WTC11 (cell line): ENCODE measurements around the gene COL1A1. TPM values are rescaled to one million over a fixed set of nuclear protein-coding genes. Genes with fewer than 3 reads are reported as not detected.

ENCODE experiments used
- ATAC-seq: fragments of 200-7000 bp; cut with Tn5 transposase; 2 replicates; pipeline ENCODE4 v1.10.0; 2021; ENCODE audit warnings: mild to moderate bottlenecking, moderate library complexity
- CTCF ChIA-PET: fragments of 300-600 bp; sonication (Branson Sonifier 250); formaldehyde crosslinking; loops from one replicate; lab custom pipeline; 2021; ENCODE audit warnings: antibody characterized with exemption; lab: Charles Lee
- POLR2A ChIA-PET: fragments of 350-600 bp; sonication (Branson Sonifier 250); formaldehyde crosslinking; loops from one replicate; lab custom pipeline; 2021; ENCODE audit warnings: antibody characterized with exemption; lab: Charles Lee
- DNase-seq: peaks from one replicate; pipeline ENCODE4 v3.0.0; 2021; ENCODE audit warnings: low spot score
- H3K27ac Mint-ChIP-seq: 2 replicates; pipeline ENCODE4 v1.8.0; 2021; ENCODE audit warnings: mixed read lengths
- H3K27me3 Mint-ChIP-seq: 2 replicates; pipeline ENCODE4 v1.8.0; 2021; ENCODE audit warnings: low read depth, mild to moderate bottlenecking, moderate library complexity, mixed read lengths
- H3K36me3 Mint-ChIP-seq: 2 replicates; pipeline ENCODE4 v1.8.0; 2021; ENCODE audit warnings: mixed read lengths
- H3K4me1 Mint-ChIP-seq: 2 replicates; pipeline ENCODE4 v1.8.0; 2022; ENCODE audit warnings: mixed read lengths
- H3K4me3 Mint-ChIP-seq: 2 replicates; pipeline ENCODE4 v1.8.0; 2021; ENCODE audit warnings: mild to moderate bottlenecking, moderate library complexity, mixed read lengths
- H3K9me3 Mint-ChIP-seq: 2 replicates; pipeline ENCODE4 v1.8.0; 2021; ENCODE audit warnings: mixed read lengths
- ATF1 ChIP-seq: sonication (generic); formaldehyde crosslinking; IDR thresholded peaks from 2 replicates; pipeline ENCODE4 v1.8.1; 2023; ENCODE audit warnings: mild to moderate bottlenecking, moderate library complexity, missing genetic modification reagents
- CREM ChIP-seq: sonication (generic); formaldehyde crosslinking; IDR thresholded peaks from 2 replicates; pipeline ENCODE4 v1.8.1; 2022; ENCODE audit warnings: mild to moderate bottlenecking, missing genetic modification reagents, moderate library complexity
- CTCF ChIP-seq: fragments of 200-600 bp; IDR thresholded peaks from 2 replicates; pipeline ENCODE4 v1.8.0; 2022; ENCODE audit warnings: antibody characterized with exemption
- EMX1 ChIP-seq: fragments of 250-450 bp; sonication (Bioruptor Pico); IDR thresholded peaks from 2 replicates; pipeline ENCODE4 v1.8.0; 2021; ENCODE audit warnings: mild to moderate bottlenecking
- HMGA2 ChIP-seq: fragments of 250-450 bp; sonication (Bioruptor Pico); IDR thresholded peaks from 2 replicates; pipeline ENCODE4 v1.4.0; 2021; ENCODE audit warnings: mild to moderate bottlenecking, moderate library complexity
- IRF2 ChIP-seq: sonication (generic); formaldehyde crosslinking; IDR thresholded peaks from 2 replicates; pipeline ENCODE4 v1.8.0; 2022; ENCODE audit warnings: low read depth, missing genetic modification reagents, borderline replicate concordance
- MXD4 ChIP-seq: fragments of 250-450 bp; sonication (Bioruptor Pico); IDR thresholded peaks from 2 replicates; pipeline ENCODE4 v1.8.0; 2021; ENCODE audit warnings: mild to moderate bottlenecking, moderate library complexity, borderline replicate concordance
- OVOL2 ChIP-seq: fragments of 250-450 bp; sonication (Bioruptor Pico); IDR thresholded peaks from 2 replicates; pipeline ENCODE4 v1.9.0; 2021; ENCODE audit warnings: mild to moderate bottlenecking, borderline replicate concordance
- RORB ChIP-seq: fragments of 250-450 bp; sonication (Bioruptor Pico); IDR thresholded peaks from 2 replicates; pipeline ENCODE4 v1.9.0; 2021; ENCODE audit warnings: mild to moderate bottlenecking
- SP1 ChIP-seq: sonication (generic); formaldehyde crosslinking; conservative IDR thresholded peaks from 2 replicates; pipeline ENCODE4 v1.8.1; 2022; ENCODE audit warnings: missing genetic modification reagents
- TCF7 ChIP-seq: sonication (generic); formaldehyde crosslinking; IDR thresholded peaks from 2 replicates; pipeline ENCODE4 v1.8.0; 2022; ENCODE audit warnings: mild to moderate bottlenecking, low read depth, missing genetic modification reagents, moderate library complexity
- TP53 ChIP-seq: sonication (generic); formaldehyde crosslinking; IDR thresholded peaks from 2 replicates; pipeline ENCODE4 v1.8.1; 2023; ENCODE audit warnings: mild to moderate bottlenecking, missing genetic modification reagents
- ZBTB21 ChIP-seq: sonication (generic); formaldehyde crosslinking; IDR thresholded peaks from 2 replicates; pipeline ENCODE4 v1.8.1; 2023; ENCODE audit warnings: mild to moderate bottlenecking, missing genetic modification reagents, borderline replicate concordance
- ZNF232 ChIP-seq: sonication (generic); formaldehyde crosslinking; IDR thresholded peaks from 2 replicates; pipeline ENCODE4 v1.8.0; 2022; ENCODE audit warnings: mild to moderate bottlenecking, missing genetic modification reagents
- ZNF317 ChIP-seq: sonication (generic); formaldehyde crosslinking; IDR thresholded peaks from 2 replicates; pipeline ENCODE4 v1.8.1; 2023; ENCODE audit warnings: low read depth, mild to moderate bottlenecking, moderate library complexity, missing genetic modification reagents, borderline replicate concordance
- ZNF512 ChIP-seq: sonication (generic); formaldehyde crosslinking; IDR thresholded peaks from 2 replicates; pipeline ENCODE4 v1.8.1; 2022; ENCODE audit warnings: missing genetic modification reagents, borderline replicate concordance
- total RNA-seq: library from RNA; stranded (reverse); gene quantifications from 3 replicates; pipeline ENCODE4 v1.2.3, GENCODE V29; 2021
- TF ChIP-seq, protein P1 (sequence below): sonication (generic); formaldehyde crosslinking; conservative IDR thresholded peaks from 2 replicates; pipeline ENCODE4 v1.8.1; 2022; ENCODE audit warnings: mild to moderate bottlenecking, missing genetic modification reagents
- TF ChIP-seq, protein P2 (sequence below): sonication (generic); formaldehyde crosslinking; IDR thresholded peaks from 2 replicates; pipeline ENCODE4 v1.8.0; 2023; ENCODE audit warnings: mild to moderate bottlenecking, missing genetic modification reagents
- TF ChIP-seq, protein P3 (sequence below): sonication (generic); formaldehyde crosslinking; IDR thresholded peaks from 2 replicates; pipeline ENCODE4 v1.8.1; 2023; ENCODE audit warnings: mild to moderate bottlenecking, missing genetic modification reagents, moderate library complexity
- TF ChIP-seq, protein P4 (sequence below): sonication (generic); formaldehyde crosslinking; IDR thresholded peaks from 2 replicates; pipeline ENCODE4 v1.8.1; 2023; ENCODE audit warnings: mild to moderate bottlenecking, missing genetic modification reagents, moderate library complexity
- TF ChIP-seq, protein P5 (sequence below): fragments of 250-450 bp; sonication (Bioruptor Pico); IDR thresholded peaks from 2 replicates; pipeline ENCODE4 v1.9.0; 2021; ENCODE audit warnings: mild to moderate bottlenecking

The COL1A1 gene
- total RNA-seq, 1 experiment from 2014 or later = 52.1 TPM

- no peak for ATAC-seq
- no peak overlapping the region for H3K4me3 Mint-ChIP-seq
- no peak overlapping the region for H3K27ac Mint-ChIP-seq
- no peaks in the 10 kb centered on the region for H3K4me1 Mint-ChIP-seq
- ChIA-PET CTCF (no interaction called here), POLR2A (no interaction called here)
- TF ChIP-seq, protein P1, sequence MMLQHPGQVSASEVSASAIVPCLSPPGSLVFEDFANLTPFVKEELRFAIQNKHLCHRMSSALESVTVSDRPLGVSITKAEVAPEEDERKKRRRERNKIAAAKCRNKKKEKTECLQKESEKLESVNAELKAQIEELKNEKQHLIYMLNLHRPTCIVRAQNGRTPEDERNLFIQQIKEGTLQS (CRISPR knock-in tag) = no peak
- TF ChIP-seq TCF7 (CRISPR knock-in tag) = no peak
- no peak for TF ChIP-seq SP1 (CRISPR knock-in tag)
- TF ChIP-seq, protein P2, sequence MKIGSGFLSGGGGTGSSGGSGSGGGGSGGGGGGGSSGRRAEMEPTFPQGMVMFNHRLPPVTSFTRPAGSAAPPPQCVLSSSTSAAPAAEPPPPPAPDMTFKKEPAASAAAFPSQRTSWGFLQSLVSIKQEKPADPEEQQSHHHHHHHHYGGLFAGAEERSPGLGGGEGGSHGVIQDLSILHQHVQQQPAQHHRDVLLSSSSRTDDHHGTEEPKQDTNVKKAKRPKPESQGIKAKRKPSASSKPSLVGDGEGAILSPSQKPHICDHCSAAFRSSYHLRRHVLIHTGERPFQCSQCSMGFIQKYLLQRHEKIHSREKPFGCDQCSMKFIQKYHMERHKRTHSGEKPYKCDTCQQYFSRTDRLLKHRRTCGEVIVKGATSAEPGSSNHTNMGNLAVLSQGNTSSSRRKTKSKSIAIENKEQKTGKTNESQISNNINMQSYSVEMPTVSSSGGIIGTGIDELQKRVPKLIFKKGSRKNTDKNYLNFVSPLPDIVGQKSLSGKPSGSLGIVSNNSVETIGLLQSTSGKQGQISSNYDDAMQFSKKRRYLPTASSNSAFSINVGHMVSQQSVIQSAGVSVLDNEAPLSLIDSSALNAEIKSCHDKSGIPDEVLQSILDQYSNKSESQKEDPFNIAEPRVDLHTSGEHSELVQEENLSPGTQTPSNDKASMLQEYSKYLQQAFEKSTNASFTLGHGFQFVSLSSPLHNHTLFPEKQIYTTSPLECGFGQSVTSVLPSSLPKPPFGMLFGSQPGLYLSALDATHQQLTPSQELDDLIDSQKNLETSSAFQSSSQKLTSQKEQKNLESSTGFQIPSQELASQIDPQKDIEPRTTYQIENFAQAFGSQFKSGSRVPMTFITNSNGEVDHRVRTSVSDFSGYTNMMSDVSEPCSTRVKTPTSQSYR (CRISPR knock-in tag) = no peak
- no peak for TF ChIP-seq ZNF512 (CRISPR knock-in tag)
- TF ChIP-seq TP53 (CRISPR knock-in tag) = no peak
- TF ChIP-seq ATF1 = no peak
- TF ChIP-seq, protein P3, sequence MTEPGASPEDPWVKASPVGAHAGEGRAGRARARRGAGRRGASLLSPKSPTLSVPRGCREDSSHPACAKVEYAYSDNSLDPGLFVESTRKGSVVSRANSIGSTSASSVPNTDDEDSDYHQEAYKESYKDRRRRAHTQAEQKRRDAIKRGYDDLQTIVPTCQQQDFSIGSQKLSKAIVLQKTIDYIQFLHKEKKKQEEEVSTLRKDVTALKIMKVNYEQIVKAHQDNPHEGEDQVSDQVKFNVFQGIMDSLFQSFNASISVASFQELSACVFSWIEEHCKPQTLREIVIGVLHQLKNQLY = no peak
- TF ChIP-seq EMX1 (CRISPR knock-in tag) = no peak
- TF ChIP-seq, protein P4, sequence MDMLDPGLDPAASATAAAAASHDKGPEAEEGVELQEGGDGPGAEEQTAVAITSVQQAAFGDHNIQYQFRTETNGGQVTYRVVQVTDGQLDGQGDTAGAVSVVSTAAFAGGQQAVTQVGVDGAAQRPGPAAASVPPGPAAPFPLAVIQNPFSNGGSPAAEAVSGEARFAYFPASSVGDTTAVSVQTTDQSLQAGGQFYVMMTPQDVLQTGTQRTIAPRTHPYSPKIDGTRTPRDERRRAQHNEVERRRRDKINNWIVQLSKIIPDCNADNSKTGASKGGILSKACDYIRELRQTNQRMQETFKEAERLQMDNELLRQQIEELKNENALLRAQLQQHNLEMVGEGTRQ (CRISPR knock-in tag) = no peak
- no peak for TF ChIP-seq RORB (CRISPR knock-in tag)
- no peak for TF ChIP-seq MXD4 (CRISPR knock-in tag)
- TF ChIP-seq CTCF = no peak
- no peak for TF ChIP-seq IRF2 (CRISPR knock-in tag)
- no peak for TF ChIP-seq ZNF317 (CRISPR knock-in tag)
- peaks cover 46% of the 10 kb centered on the region for H3K9me3 Mint-ChIP-seq
- DNase-seq = no peak
- H3K36me3 Mint-ChIP-seq = peaks cover 12% of the 10 kb centered on the region
- peaks cover 23% of the 10 kb centered on the region for H3K27me3 Mint-ChIP-seq
Observed at GRCh38 chr17:50248255-50248654, 46.8 kb upstream of the COL1A1 start.

DNA sequence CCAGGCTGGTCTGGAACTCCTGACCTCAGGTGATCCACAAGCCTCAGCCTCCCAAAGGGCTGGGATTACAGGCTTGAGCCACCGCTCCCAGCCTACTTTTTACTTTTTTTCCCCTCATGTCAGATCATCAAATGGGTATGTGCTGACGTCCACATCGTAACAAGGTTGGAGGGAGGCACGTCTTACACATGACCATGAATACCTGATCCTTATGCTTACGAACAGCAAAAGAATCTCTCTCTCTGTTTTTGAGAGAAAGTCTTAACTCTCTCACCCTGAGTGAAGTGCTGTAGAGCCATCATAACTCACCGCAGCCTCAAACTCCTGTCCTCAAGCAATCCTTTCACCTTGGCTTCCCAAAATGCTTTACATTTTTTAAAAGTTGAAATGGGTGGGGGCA, 43.3 kb upstream of the COL1A1 start:
- Mint-ChIP-seq H3K4me3 (no peak overlapping the region), H3K9me3 (peaks cover 31% of the 10 kb centered on the region), H3K27me3 (peaks cover 8% of the 10 kb centered on the region; the same call in 1 of the 2 replicates), H3K36me3 (peaks cover 12% of the 10 kb centered on the region), H3K27ac (no peak overlapping the region), H3K4me1 (no peaks in the 10 kb centered on the region)
- ATAC-seq (no peak), DNase-seq (no peak)
- ChIA-PET POLR2A (interaction anchor here (0.5 kb wide), 1 partner anchor 1298 kb away, joined by 3 read pairs; no protein-coding TSS in a partner anchor), CTCF (no interaction called here)
- TF ChIP-seq OVOL2 (CRISPR knock-in tag) = no peak
- no peak for TF ChIP-seq ZNF232
- TF ChIP-seq, protein P5, sequence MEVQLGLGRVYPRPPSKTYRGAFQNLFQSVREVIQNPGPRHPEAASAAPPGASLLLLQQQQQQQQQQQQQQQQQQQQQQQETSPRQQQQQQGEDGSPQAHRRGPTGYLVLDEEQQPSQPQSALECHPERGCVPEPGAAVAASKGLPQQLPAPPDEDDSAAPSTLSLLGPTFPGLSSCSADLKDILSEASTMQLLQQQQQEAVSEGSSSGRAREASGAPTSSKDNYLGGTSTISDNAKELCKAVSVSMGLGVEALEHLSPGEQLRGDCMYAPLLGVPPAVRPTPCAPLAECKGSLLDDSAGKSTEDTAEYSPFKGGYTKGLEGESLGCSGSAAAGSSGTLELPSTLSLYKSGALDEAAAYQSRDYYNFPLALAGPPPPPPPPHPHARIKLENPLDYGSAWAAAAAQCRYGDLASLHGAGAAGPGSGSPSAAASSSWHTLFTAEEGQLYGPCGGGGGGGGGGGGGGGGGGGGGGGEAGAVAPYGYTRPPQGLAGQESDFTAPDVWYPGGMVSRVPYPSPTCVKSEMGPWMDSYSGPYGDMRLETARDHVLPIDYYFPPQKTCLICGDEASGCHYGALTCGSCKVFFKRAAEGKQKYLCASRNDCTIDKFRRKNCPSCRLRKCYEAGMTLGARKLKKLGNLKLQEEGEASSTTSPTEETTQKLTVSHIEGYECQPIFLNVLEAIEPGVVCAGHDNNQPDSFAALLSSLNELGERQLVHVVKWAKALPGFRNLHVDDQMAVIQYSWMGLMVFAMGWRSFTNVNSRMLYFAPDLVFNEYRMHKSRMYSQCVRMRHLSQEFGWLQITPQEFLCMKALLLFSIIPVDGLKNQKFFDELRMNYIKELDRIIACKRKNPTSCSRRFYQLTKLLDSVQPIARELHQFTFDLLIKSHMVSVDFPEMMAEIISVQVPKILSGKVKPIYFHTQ = no peak
- no peak for TF ChIP-seq CREM
- TF ChIP-seq HMGA2 = no peak
- TF ChIP-seq SP1 (CRISPR knock-in tag) = no peak
- TF ChIP-seq ZBTB21 (CRISPR knock-in tag) = no peak
